ENCODE data around the gene NCBP1. TPM values are rescaled to one million over a fixed set of nuclear protein-coding genes. Genes with fewer than 3 reads are reported as not detected.

Gene NCBP1
- total RNA-seq, 1 experiment from 2014 or later = 59.7 TPM

- H3K4me3 ChIP-seq (ENCODE audit: low read depth, low read length) = no peak overlapping the region
- Mint-ChIP-seq H3K27me3 (ENCODE audit: insufficient read depth, unreplicated experiment) (no peaks in the 10 kb centered on the region), H3K36me3 (ENCODE audit: insufficient read depth, unreplicated experiment) (no peaks in the 10 kb centered on the region), H3K9me3 (ENCODE audit: unreplicated experiment) (no peaks in the 10 kb centered on the region), H3K4me3 (ENCODE audit: unreplicated experiment) (no peak overlapping the region), H3K27ac (ENCODE audit: unreplicated experiment) (no peak overlapping the region), H3K4me1 (ENCODE audit: low read depth, unreplicated experiment) (peaks cover 11% of the 10 kb centered on the region)
- no peaks in the 10 kb centered on the region for H3K9me3 ChIP-seq
- intact Hi-C loops (cut with micrococcal nuclease; ENCODE audit: unreplicated experiment) = loop anchor here (1.0 to 2.0 kb wide), 7 partner anchors 42 to 244 kb away; no protein-coding TSS in a partner anchor
- H3K27me3 ChIP-seq (replicated peaks; ENCODE audit: control insufficient read depth, insufficient read depth, low read length) = no peaks in the 10 kb centered on the region
- BruUV-seq (replicated peaks) = no TSS peak
- CTCF ChIA-PET = interaction anchor here (0.7 kb wide), 1 partner anchor 108 kb away, joined by 12 read pairs; no protein-coding TSS in a partner anchor
- POLR2A ChIA-PET = no interaction called here
- H3K36me3 ChIP-seq (ENCODE audit: control insufficient read depth, insufficient read depth, low read length) = no peaks in the 10 kb centered on the region
- TF ChIP-seq CTCF (IDR thresholded peaks at IDR 0.05; ENCODE audit: insufficient read depth in 1 of 2, low read depth in 1 of 2, low read length in 1 of 2, severe bottlenecking in 1 of 2, unreplicated experiment in 1 of 2) = peak; percentile 80 to 83
- peak; percentile 61 to 72 for DNase-seq
- H3K4me1 ChIP-seq = peaks cover 35% of the 10 kb centered on the region
These were observed 77.0 kb downstream of the NCBP1 start for GRCh38 chr9:97710356-97711222.

- intact Hi-C loops (cut with micrococcal nuclease; ENCODE audit: unreplicated experiment) = loop anchor here (2.0 kb wide), 3 partner anchors 50 to 244 kb away; no protein-coding TSS in a partner anchor
These were observed 77.6 kb downstream of the NCBP1 start for GRCh38 chr9:97711223-97711626.

More at GRCh38 chr9:97711223-97711626, 77.6 kb downstream of the NCBP1 start:
- H3K4me1 ChIP-seq = peaks cover 35% of the 10 kb centered on the region
- CTCF ChIA-PET = interaction anchor here (0.7 kb wide), 1 partner anchor 109 kb away, joined by 12 read pairs; no protein-coding TSS in a partner anchor
- H3K27me3 ChIP-seq (replicated peaks; ENCODE audit: control insufficient read depth, insufficient read depth, low read length) = no peaks in the 10 kb centered on the region
- TF ChIP-seq CTCF (IDR thresholded peaks at IDR 0.05; ENCODE audit: insufficient read depth in 1 of 2, low read depth in 1 of 2, low read length in 1 of 2, severe bottlenecking in 1 of 2, unreplicated experiment in 1 of 2) = no peak
- no peak overlapping the region for H3K4me3 Mint-ChIP-seq (ENCODE audit: unreplicated experiment)
- BruUV-seq (replicated peaks) = no TSS peak
- H3K27me3 Mint-ChIP-seq (ENCODE audit: insufficient read depth, unreplicated experiment) = no peaks in the 10 kb centered on the region
- H3K9me3 Mint-ChIP-seq (ENCODE audit: unreplicated experiment) = no peaks in the 10 kb centered on the region
- H3K4me3 ChIP-seq (ENCODE audit: low read depth, low read length) = no peak overlapping the region
- H3K36me3 Mint-ChIP-seq (ENCODE audit: insufficient read depth, unreplicated experiment) = no peaks in the 10 kb centered on the region
- H3K4me1 Mint-ChIP-seq (ENCODE audit: low read depth, unreplicated experiment) = peaks cover 11% of the 10 kb centered on the region
- no peak for DNase-seq
- POLR2A ChIA-PET = no interaction called here
- H3K9me3 ChIP-seq = no peaks in the 10 kb centered on the region
- no peaks in the 10 kb centered on the region for H3K36me3 ChIP-seq (ENCODE audit: control insufficient read depth, insufficient read depth, low read length)
- no peak overlapping the region for H3K27ac Mint-ChIP-seq (ENCODE audit: unreplicated experiment)

Data from Caco-2 (cell line).